Measurements from ENCODE around the gene ZBTB42.

The ZBTB42 gene

GRCh38 chr14:104800771-104801519 is at the start of gene ZBTB42:
Gene ZBTB42 (plus strand): TSS chr14:104801101. CDS start chr14:104801198, 97 bp downstream.
- DNase-seq: peak in 1 of 2 experiments; percentile 17

- DNase-seq: no peak
Measured at GRCh38 chr14:104751539-104752422, 49.1 kb upstream of the ZBTB42 start.

- DNase-seq: no peak
Measured at GRCh38 chr14:104752423-104752734, 48.5 kb upstream of the ZBTB42 start.

DNA sequence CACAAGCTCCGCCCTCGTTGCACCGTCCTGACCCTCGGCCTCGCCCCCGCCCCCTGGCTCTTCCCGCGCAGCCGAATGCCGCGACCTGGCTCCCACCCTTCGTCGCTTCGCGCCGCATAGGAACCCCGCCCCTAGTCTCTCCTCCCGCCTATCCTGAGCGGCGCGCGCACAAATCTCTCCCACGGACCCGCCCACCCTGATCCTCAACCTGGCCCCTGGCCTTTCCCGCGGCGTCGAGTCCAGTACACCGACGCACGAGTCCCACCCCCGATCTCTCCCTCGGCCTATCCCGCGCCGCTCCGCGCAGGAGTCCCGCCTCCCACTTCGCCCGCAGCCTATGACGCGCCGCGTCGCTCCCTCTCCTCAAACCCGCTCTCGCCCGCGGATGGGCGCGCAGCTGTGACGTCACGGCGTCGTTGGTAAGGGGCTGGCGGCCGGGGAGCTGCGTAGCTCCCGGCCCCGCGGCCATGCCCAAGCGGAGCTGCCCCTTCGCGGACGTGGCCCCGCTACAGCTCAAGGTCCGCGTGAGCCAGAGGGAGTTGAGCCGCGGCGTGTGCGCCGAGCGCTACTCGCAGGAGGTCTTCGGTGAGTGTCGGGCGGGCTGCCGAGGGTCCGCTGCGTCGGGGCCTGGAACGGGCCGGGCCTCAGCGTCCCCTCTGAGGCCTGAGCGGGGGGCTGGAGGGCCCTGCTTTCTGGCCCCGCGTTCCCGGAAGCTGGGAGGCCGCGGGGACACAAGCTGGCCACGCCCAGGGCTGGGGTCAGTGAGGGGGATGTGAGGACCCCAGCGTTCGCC is 48.0 kb upstream of the ZBTB42 start, which contains the start of gene SIVA1:
SIVA1 (plus strand) TSS at position 413 of the 793 bp plus-strand sequence; CDS start at position 468, 55 bp downstream.
- DNase-seq: peak; percentile 99 to 100

GRCh38 chr14:104753528-104754212 is 47.2 kb upstream of the ZBTB42 start:
- DNase-seq: no peak

GRCh38 chr14:104754213-104754851 is 46.6 kb upstream of the ZBTB42 start:
- DNase-seq: no peak

DNA sequence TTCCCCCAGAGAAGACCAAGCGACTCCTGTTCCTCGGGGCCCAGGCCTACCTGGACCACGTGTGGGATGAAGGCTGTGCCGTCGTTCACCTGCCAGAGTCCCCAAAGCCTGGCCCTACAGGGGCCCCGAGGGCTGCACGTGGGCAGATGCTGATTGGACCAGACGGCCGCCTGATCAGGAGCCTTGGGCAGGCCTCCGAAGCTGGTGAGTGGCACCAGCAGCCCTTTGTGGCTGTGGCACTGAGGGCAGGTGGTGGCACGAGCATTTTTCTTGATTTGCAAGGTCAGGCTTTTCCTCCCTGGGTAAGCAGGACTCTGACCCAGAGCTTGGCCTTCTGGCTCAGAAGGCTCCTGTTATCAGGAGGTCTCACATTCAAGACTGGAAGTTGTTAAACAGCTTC is 45.3 kb upstream of the ZBTB42 start:
- DNase-seq: no peak

GRCh38 chr14:104756477-104757237 is 44.2 kb upstream of the ZBTB42 start:
- DNase-seq: no peak

DNA sequence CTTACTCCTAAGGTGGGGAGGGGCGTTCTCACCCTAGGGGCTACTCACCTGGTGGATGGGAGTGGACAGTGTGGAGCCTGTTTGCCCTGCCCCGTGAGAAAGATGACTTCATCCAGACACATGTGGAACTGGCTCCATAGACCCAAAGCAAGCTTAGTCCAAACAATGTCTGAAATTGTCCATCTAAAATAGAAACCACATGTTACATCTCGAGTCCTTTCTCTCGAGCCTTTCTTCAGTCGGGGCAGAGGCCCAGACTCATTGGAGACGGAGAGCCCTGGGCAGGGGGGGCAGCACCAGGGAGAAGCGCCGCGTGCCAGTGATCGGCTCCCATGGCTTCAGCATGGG is 43.7 kb upstream of the ZBTB42 start:
- DNase-seq: no peak

- DNase-seq: no peak
Measured at GRCh38 chr14:104757681-104758392, 43.1 kb upstream of the ZBTB42 start.

- DNase-seq: no peak
Measured at GRCh38 chr14:104758981-104759969, 41.6 kb upstream of the ZBTB42 start.

DNA sequence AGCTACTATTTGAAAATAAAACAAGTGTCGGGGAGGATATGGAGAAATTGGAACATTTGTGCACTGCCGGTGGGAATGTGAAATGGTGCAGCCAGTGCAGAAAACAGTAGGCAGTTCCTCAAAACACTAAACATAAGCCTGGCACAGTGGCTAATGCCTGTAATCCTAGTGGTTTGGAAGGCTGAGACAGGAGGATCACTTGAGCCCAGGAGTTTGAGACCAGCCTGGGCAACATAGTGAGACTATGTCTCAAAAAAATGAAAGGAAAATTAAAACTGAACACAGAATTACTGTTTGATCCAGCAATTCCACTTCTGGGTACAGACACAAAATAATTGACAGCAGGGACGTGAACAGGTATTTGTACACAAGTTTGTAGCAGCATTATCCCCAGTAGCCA is 35.4 kb upstream of the ZBTB42 start:
- DNase-seq: no peak

DNA sequence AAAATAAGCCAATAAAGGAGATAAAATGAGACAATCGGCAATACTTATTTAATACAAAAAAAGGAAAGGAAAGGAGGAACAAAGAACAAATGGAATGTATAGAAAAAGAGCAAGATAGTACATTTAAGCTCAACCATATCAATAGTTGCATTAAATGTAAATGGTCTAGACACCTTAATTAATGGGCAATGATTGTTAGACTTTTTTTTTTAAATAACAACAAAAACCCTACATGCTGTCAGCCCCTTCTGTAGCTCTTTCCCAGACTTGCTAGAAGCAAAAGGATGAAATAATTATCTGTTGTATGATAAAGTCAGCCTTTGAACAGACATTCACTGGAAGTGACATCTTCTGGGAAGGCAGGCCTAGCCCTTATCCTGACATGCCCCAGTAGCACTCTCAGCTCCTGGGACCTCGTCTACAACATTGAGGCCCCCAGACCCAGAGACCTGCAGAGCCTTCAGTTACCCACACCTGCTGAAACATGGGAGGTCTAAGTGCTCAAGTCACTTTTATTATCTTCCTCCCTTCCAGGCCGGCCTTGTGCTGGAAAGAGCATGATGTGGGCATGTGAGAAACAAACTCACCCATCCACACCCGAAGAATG is 34.5 kb upstream of the ZBTB42 start:
- DNase-seq: no peak

GRCh38 chr14:104766863-104767633 is 33.9 kb upstream of the ZBTB42 start:
- no peak for DNase-seq

GRCh38 chr14:104767634-104767918 is 33.3 kb upstream of the ZBTB42 start:
- DNase-seq: no peak

- DNase-seq: peak; percentile 43 to 61
Measured at GRCh38 chr14:104768437-104769323, 32.2 kb upstream of the ZBTB42 start.

Measured in NCI-H187 (cell line).